GM10266 (cell line): ENCODE measurements around the gene PUM2.
"Not testable (repeated sequence)": the region's sequence is repeated elsewhere in the genome, so short reads cannot be mapped to it uniquely, and the experiment has no call there.

Experiments
- DNase-seq: peaks from one replicate; pipeline ENCODE4 v3.0.0; 2012; ENCODE audit errors: extremely low spot score
- TF ChIP-seq, protein P1 (sequence below): IDR thresholded peaks from 2 replicates; pipeline ENCODE4 v1.5.1; 2012; ENCODE audit warnings: mild to moderate bottlenecking, low read depth; ENCODE audit not compliant: control insufficient read depth, insufficient read depth; ENCODE audit errors: missing control alignments

Gene PUM2

GRCh38 chr2:20241973-20242726 is 108.5 kb downstream of the PUM2 start:
- TF ChIP-seq, protein P1, sequence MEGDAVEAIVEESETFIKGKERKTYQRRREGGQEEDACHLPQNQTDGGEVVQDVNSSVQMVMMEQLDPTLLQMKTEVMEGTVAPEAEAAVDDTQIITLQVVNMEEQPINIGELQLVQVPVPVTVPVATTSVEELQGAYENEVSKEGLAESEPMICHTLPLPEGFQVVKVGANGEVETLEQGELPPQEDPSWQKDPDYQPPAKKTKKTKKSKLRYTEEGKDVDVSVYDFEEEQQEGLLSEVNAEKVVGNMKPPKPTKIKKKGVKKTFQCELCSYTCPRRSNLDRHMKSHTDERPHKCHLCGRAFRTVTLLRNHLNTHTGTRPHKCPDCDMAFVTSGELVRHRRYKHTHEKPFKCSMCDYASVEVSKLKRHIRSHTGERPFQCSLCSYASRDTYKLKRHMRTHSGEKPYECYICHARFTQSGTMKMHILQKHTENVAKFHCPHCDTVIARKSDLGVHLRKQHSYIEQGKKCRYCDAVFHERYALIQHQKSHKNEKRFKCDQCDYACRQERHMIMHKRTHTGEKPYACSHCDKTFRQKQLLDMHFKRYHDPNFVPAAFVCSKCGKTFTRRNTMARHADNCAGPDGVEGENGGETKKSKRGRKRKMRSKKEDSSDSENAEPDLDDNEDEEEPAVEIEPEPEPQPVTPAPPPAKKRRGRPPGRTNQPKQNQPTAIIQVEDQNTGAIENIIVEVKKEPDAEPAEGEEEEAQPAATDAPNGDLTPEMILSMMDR, result peak; percentile 60
- peak; percentile 73 for DNase-seq

- not testable (repeated sequence) for DNase-seq
These were observed 110.4 kb downstream of the PUM2 start for GRCh38 chr2:20240291-20240690.

DNA sequence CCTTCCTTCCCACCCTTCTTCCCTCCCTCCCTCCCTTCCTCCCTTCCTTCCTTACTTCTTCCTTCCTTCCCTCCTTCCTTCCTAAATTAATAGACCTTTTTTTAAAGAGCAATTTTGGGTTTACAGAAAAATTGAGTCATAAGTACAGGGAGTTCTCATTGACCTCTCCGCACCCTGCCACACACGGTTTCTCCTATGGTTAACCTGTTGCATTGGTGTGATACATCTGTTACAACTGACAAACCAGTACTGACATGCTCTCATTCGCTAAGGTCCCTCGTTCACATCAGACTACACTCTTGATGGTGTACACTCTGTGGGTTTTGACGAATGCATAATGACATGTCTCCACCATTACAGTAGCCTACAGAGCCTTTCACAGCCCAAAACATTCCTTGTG is 114.1 kb downstream of the PUM2 start:
- no peak for DNase-seq
- TF ChIP-seq, protein P1, result no peak

GRCh38 chr2:20235655-20236305 is 114.9 kb downstream of the PUM2 start:
- DNase-seq, result peak; percentile 9

DNA sequence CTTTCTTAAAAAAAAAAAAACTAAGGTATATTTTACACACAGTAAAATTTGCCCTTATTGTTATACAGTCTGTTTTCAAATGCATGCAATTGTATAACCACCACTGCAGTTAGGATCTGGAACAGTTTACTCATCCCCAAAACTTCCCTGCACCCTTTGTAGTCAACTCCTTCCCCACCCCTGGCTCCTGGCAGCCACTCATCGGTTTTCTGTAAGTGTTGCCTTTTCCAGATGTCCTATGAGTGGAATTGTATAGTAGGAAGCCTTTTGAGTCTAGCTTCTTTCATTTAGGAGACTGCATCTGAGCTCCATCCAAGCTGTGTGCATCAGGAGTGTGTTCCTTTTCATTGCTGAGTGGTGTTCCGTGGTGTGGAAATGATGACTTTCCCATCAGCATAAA is 116.0 kb downstream of the PUM2 start:
- not testable (repeated sequence) for DNase-seq

More at GRCh38 chr2:20235655-20236305, 114.9 kb downstream of the PUM2 start:
- TF ChIP-seq, protein P1, result no peak

DNA sequence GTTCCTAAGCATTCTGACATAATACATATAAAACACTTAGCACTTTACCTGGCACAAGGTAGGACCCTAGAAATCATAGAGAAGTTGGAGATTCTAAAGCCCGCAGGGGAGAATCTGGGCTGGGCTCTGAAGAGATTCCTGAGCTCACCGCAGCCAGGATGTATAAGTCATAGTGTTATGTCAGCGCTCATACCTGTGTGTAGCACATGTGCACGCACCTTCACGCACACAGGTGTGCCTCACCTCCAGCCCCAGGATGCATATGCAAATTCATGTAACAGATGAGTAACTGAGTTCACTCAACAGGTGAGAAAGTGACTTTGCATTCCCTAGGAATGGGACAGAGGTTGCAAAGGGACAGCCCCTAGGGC is 117.8 kb downstream of the PUM2 start:
- TF ChIP-seq, protein P1, result no peak
- DNase-seq, result peak; percentile 1

DNA sequence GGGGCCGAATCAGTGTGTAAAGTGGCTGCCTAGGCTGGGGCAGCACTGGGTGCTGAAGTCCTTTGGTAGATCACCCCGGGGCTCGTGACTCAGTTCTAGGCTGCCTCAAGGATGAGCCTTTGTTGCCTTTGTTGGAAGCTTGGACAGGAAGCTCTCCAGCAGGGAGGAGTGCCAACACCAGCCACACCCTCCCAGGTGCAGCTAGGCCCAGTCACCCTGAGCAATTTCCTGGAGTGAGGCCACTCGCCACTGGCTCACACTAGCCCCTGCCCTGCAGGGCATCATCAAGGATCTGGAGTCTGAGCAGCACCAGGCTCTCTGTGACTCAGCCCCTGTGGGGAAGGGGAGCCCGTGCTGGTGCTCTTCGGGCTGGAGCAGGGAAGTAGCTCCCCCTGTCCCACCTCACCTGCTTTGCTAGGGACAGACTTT is 119.0 kb downstream of the PUM2 start:
- TF ChIP-seq, protein P1, result no peak
- no peak for DNase-seq

DNA sequence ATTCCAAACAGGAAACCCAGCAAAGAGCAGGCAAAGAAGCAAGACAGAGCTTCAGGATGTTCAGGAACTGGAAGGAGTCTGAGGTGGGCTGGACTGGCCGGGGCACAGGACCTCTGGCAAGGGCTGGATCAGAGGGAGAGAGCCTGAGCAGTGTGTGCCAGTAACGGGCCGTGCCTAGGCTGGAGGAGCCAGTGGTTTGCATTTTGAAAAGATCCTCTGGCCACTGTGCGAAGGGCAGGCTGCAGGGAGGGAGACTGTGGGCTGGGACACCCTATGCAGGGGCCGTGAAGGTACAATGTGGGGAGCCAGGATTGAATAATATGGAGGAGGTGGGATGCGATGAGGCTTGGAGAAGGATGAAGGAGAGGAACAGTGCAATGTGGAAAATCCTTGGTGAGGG is 119.5 kb downstream of the PUM2 start:
- TF ChIP-seq, protein P1, result no peak
- no peak for DNase-seq
